Endothelial cell of umbilical vein (primary cell): ENCODE measurements around the gene ARPC2.

Experiments
- EZH2 ChIP-seq: IDR thresholded peaks from 2 replicates; pipeline ENCODE4 v1.6.1; 2012; ENCODE audit warnings: borderline replicate concordance, low read depth, mild to moderate bottlenecking, moderate library complexity, low read length, inconsistent platforms; ENCODE audit not compliant: severe bottlenecking
- FOS ChIP-seq: IDR thresholded peaks from 2 replicates; pipeline ENCODE4 v1.6.1; 2011; ENCODE audit warnings: mild to moderate bottlenecking, low read length, moderate library complexity, borderline replicate concordance; ENCODE audit not compliant: insufficient read depth
- GATA2 ChIP-seq: IDR thresholded peaks from 2 replicates; pipeline ENCODE4 v1.7.0; 2011; ENCODE audit warnings: low read depth, mild to moderate bottlenecking, moderate library complexity, mixed read lengths, low read length; ENCODE audit not compliant: insufficient read length, insufficient read depth
- JUN ChIP-seq: IDR thresholded peaks from 2 replicates; pipeline ENCODE4 v1.6.1; 2011; ENCODE audit warnings: borderline replicate concordance, low read depth; ENCODE audit not compliant: insufficient read length, insufficient read depth
- MYC ChIP-seq: IDR thresholded peaks from one replicate; pipeline ENCODE4 v1.6.1; 2011; ENCODE audit warnings: mild to moderate bottlenecking, low read depth, low read length
- POLR2A ChIP-seq: IDR thresholded peaks from 2 replicates; pipeline ENCODE4 v1.6.1; 2012; ENCODE audit warnings: low read depth, mild to moderate bottlenecking, control low read depth, low read length
- POLR2AphosphoS5 ChIP-seq: IDR thresholded peaks from 2 replicates; pipeline ENCODE4 v1.6.1; 2012; ENCODE audit warnings: low read depth, mild to moderate bottlenecking, control low read depth, low read length, moderate library complexity; ENCODE audit not compliant: insufficient read depth
- TF ChIP-seq, protein P1 (sequence below), 2 donors: IDR thresholded peaks; 1 replicate in 1 of 2; 2 replicates in 1 of 2; pipeline ENCODE4 v1.5.1; 2011; ENCODE audit warnings: low read length in 2 of 2, mild to moderate bottlenecking in 2 of 2, moderate library complexity in 2 of 2, control low read depth in 1 of 2, inconsistent platforms in 1 of 2, low read depth in 1 of 2; ENCODE audit not compliant: insufficient read depth in 1 of 2; ENCODE audit errors: extremely low read depth in 1 of 2
- TF ChIP-seq, protein P2 (sequence below): IDR thresholded peaks from 2 replicates; pipeline ENCODE4 v1.6.1; 2011; ENCODE audit not compliant: insufficient read depth, insufficient read length

- TF ChIP-seq EZH2 (no peak), POLR2A (no peak), MYC (no peak), POLR2AphosphoS5 (no peak), JUN (no peak), GATA2 (no peak), FOS (no peak)
- TF ChIP-seq, protein P1, sequence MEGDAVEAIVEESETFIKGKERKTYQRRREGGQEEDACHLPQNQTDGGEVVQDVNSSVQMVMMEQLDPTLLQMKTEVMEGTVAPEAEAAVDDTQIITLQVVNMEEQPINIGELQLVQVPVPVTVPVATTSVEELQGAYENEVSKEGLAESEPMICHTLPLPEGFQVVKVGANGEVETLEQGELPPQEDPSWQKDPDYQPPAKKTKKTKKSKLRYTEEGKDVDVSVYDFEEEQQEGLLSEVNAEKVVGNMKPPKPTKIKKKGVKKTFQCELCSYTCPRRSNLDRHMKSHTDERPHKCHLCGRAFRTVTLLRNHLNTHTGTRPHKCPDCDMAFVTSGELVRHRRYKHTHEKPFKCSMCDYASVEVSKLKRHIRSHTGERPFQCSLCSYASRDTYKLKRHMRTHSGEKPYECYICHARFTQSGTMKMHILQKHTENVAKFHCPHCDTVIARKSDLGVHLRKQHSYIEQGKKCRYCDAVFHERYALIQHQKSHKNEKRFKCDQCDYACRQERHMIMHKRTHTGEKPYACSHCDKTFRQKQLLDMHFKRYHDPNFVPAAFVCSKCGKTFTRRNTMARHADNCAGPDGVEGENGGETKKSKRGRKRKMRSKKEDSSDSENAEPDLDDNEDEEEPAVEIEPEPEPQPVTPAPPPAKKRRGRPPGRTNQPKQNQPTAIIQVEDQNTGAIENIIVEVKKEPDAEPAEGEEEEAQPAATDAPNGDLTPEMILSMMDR (IDR thresholded peaks at IDR 0.05; ENCODE audit: extremely low read depth in 1 of 2, insufficient read depth in 1 of 2, low read depth in 1 of 2, low read length in 2 of 2) = no peak
- TF ChIP-seq, protein P2, sequence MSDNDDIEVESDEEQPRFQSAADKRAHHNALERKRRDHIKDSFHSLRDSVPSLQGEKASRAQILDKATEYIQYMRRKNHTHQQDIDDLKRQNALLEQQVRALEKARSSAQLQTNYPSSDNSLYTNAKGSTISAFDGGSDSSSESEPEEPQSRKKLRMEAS = no peak
Observed at GRCh38 chr2:218262237-218262600, 45.2 kb downstream of the ARPC2 start.
